RWPE1 (cell line): Measurements from ENCODE around the gene ST6GALNAC3.

ENCODE experiments used
- CTCF ChIA-PET: fragments of 350-600 bp; sonication (Branson Sonifier 250); formaldehyde crosslinking; extraction: SDS; loops from one replicate; lab custom pipeline; 2021; lab: Yijun Ruan, JAX
- POLR2A ChIA-PET: fragments of 400-600 bp; formaldehyde crosslinking; extraction: SDS; loops from one replicate; lab custom pipeline; 2020; ENCODE audit warnings: antibody characterized with exemption; ENCODE audit not compliant: low non-redundant PET; lab: Yijun Ruan, JAX
- DNase-seq: peaks from one replicate; pipeline ENCODE4 v3.0.0; 2012; ENCODE audit warnings: low spot score
- H3K27ac ChIP-seq: fragments of 450-650 bp; 2 replicates; pipeline ENCODE4 v1.5.1; 2017
- CTCF ChIP-seq: fragments of 450-650 bp; conservative IDR thresholded peaks from 2 replicates; pipeline ENCODE4 v1.5.1; 2017; ENCODE audit warnings: low read depth, mild to moderate bottlenecking

Gene ST6GALNAC3

DNA sequence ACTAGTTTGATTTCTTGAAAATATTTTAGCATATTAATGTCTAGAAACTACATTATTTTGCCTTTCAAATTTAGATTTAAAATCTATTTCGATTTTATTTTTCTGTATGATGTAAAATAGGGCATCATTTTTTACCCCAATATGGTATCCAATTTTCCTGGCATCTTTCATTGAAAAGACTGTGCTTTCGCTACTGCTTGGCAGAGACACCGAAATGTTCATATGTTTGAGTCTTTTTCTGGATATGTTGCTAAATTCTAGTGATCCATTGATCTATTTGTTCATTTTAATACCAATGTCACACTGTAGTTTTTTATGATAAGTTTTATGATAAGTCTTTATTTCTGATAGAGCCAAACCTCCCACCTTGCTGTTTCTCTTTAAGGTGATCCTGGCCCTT is 24.3 kb downstream of the ST6GALNAC3 start:
- POLR2A ChIA-PET = no interaction called here
- CTCF ChIA-PET = no interaction called here
- no peak for DNase-seq
- TF ChIP-seq CTCF = no peak
- no peak overlapping the region for H3K27ac ChIP-seq

GRCh38 chr1:76101548-76101947 is 27.0 kb downstream of the ST6GALNAC3 start:
- ChIA-PET CTCF (no interaction called here), POLR2A (no interaction called here)
- no peak overlapping the region for H3K27ac ChIP-seq
- no peak for TF ChIP-seq CTCF
- no peak for DNase-seq

DNA sequence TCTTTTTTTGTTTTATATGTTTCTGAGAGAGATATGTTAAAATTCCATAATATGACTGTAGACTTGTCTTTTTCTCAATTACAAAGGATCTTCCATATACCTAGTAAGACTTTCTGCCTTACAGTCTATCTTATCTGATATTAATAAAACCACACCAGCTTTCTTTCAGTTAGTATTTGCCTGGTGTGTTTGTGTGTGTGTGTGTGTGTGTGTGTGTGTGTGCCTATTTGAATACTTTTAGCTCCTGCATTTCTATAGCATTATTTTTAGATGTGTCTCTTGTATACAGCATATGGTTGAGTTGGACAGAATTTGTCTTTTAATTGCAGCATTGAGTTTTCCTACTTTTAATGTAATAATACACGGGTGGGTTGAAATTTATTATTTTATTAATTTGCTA is 27.5 kb downstream of the ST6GALNAC3 start:
- ChIA-PET CTCF (no interaction called here), POLR2A (no interaction called here)
- no peak for TF ChIP-seq CTCF
- no peak for DNase-seq
- no peak overlapping the region for H3K27ac ChIP-seq

GRCh38 chr1:76103034-76103433 is 28.5 kb downstream of the ST6GALNAC3 start:
- DNase-seq = no peak
- ChIA-PET CTCF (no interaction called here), POLR2A (no interaction called here)
- no peak for TF ChIP-seq CTCF
- no peak overlapping the region for H3K27ac ChIP-seq

DNA sequence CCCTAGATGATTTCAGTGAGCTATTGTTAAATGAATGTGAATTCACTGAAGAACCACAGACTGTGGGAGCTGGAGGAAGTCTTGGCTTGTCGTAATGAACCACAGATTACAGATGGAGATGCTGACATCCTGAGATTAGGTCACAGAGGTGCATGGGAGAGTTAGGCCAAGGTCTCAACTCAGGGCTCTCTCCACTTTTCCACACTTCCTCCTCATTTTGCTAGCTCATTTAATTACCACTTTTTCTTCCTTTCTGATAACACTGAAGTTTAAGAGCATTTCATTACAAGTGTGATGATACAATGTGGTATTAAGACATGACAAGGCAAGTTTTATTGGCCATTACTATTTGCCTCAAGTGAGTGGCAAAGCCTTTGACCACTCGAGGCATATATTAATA is 30.8 kb downstream of the ST6GALNAC3 start:
- no peak for TF ChIP-seq CTCF
- DNase-seq = no peak
- H3K27ac ChIP-seq = no peak overlapping the region
- ChIA-PET POLR2A (no interaction called here), CTCF (no interaction called here)

GRCh38 chr1:76106251-76106650 is 31.7 kb downstream of the ST6GALNAC3 start:
- no peak for TF ChIP-seq CTCF
- ChIA-PET CTCF (no interaction called here), POLR2A (no interaction called here)
- no peak overlapping the region for H3K27ac ChIP-seq
- no peak for DNase-seq

DNA sequence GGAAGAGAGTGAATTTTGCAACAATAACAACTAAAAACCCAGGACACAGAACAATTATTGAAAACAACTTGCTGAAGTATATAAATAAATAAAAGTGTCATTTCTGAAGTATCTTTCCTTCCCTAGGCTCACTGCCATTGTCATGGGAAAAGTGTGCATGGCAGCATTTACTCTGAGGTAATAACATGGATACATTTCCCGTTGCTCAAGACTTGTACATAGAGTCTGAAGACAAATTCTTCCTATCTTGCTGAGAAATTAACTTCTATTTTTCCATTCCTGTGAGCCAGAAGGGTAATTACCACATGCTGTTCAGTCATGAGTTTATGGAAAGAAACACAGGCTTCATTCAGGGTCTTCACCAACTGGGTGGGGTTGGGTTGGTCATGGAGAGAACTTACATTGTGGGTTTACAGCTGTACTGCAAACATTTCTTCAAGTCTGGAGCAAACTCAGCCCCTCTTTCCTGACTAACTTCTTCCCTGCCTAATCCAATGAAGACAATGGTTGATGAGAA is 32.2 kb downstream of the ST6GALNAC3 start:
- H3K27ac ChIP-seq = no peak overlapping the region
- ChIA-PET CTCF (no interaction called here), POLR2A (no interaction called here)
- TF ChIP-seq CTCF = no peak
- no peak for DNase-seq
